Measurements from ENCODE around the gene TEAD3. TPM values are rescaled to one million over a fixed set of nuclear protein-coding genes. Genes with fewer than 3 reads are reported as not detected.

TEAD3 gene
- polyA plus RNA-seq, 1 donor from 2014 or later: 0.10 TPM

GRCh38 chr6:35454391-35455110 is 42.3 kb downstream of the TEAD3 start:
- Histone ChIP-seq H3K27me3 (ENCODE audit: insufficient read depth, low read depth, low read length) (no peaks in the 10 kb centered on the region), H4K20me1 (ENCODE audit: insufficient read depth) (no peaks in the 10 kb centered on the region), H3K9ac (ENCODE audit: low read length) (no peak overlapping the region), H3K79me2 (replicated peaks; ENCODE audit: insufficient read depth, low read length) (no peaks in the 10 kb centered on the region), H3K27ac (ENCODE audit: low read length) (no peak overlapping the region), H2AFZ (ENCODE audit: low read depth, low read length) (no peak overlapping the region), H3K36me3 (ENCODE audit: insufficient read depth, low read length) (no peaks in the 10 kb centered on the region), H3K4me3 (ENCODE audit: low read length) (no peak overlapping the region), H3K9me2 (ENCODE audit: insufficient read depth, low read length) (no peaks in the 10 kb centered on the region), H3K9me3 (ENCODE audit: low read length) (no peaks in the 10 kb centered on the region), H3F3A (ENCODE audit: insufficient read depth, low read length, poor library complexity, severe bottlenecking) (no peaks in the 10 kb centered on the region), H3K4me2 (ENCODE audit: low read length) (no peak overlapping the region)
- TF ChIP-seq EP300 (conservative IDR thresholded peaks at IDR 0.05; ENCODE audit: poor library complexity, severe bottlenecking) (no peak), TAF1 (IDR thresholded peaks at IDR 0.05; ENCODE audit: low read depth) (no peak), RAD21 (conservative IDR thresholded peaks at IDR 0.05) (no peak), POLR2AphosphoS5 (IDR thresholded peaks at IDR 0.05) (no peak), EZH2 (IDR thresholded peaks at IDR 0.05; ENCODE audit: borderline replicate concordance, insufficient read depth, low read length, poor library complexity, severe bottlenecking) (no peak), SMC3 (conservative IDR thresholded peaks at IDR 0.05; ENCODE audit: poor library complexity) (no peak), CTCF (IDR thresholded peaks at IDR 0.05; ENCODE audit: poor library complexity, severe bottlenecking) (no peak), MXI1 (conservative IDR thresholded peaks at IDR 0.05; ENCODE audit: poor library complexity, severe bottlenecking) (no peak), REST (IDR thresholded peaks at IDR 0.05; ENCODE audit: borderline replicate concordance) (no peak)

- no peak overlapping the region for H3K9ac ChIP-seq (ENCODE audit: low read length)
Observed at GRCh38 chr6:35453236-35453635, 43.6 kb downstream of the TEAD3 start.

More at GRCh38 chr6:35453236-35453635, 43.6 kb downstream of the TEAD3 start:
- peak overlapping the region; percentile 28 for H3K4me2 ChIP-seq (ENCODE audit: low read length)
- no peaks in the 10 kb centered on the region for H4K20me1 ChIP-seq (ENCODE audit: insufficient read depth)
- H3K27me3 ChIP-seq (ENCODE audit: insufficient read depth, low read depth, low read length): no peaks in the 10 kb centered on the region
- TF ChIP-seq RAD21 (conservative IDR thresholded peaks at IDR 0.05): no peak
- no peak for TF ChIP-seq CTCF (IDR thresholded peaks at IDR 0.05; ENCODE audit: poor library complexity, severe bottlenecking)
- TF ChIP-seq MXI1 (conservative IDR thresholded peaks at IDR 0.05; ENCODE audit: poor library complexity, severe bottlenecking): no peak
- TF ChIP-seq SMC3 (conservative IDR thresholded peaks at IDR 0.05; ENCODE audit: poor library complexity): no peak
- no peak for TF ChIP-seq POLR2AphosphoS5 (IDR thresholded peaks at IDR 0.05)
- no peak for TF ChIP-seq EZH2 (IDR thresholded peaks at IDR 0.05; ENCODE audit: borderline replicate concordance, insufficient read depth, low read length, poor library complexity, severe bottlenecking)
- no peak for TF ChIP-seq TAF1 (IDR thresholded peaks at IDR 0.05; ENCODE audit: low read depth)
- no peaks in the 10 kb centered on the region for H3K79me2 ChIP-seq (replicated peaks; ENCODE audit: insufficient read depth, low read length)
- H3K9me2 ChIP-seq (ENCODE audit: insufficient read depth, low read length): no peaks in the 10 kb centered on the region
- H3K27ac ChIP-seq (ENCODE audit: low read length): no peak overlapping the region
- H3K9me3 ChIP-seq (ENCODE audit: low read length): no peaks in the 10 kb centered on the region
- no peaks in the 10 kb centered on the region for H3K36me3 ChIP-seq (ENCODE audit: insufficient read depth, low read length)
- H2AFZ ChIP-seq (ENCODE audit: low read depth, low read length): no peak overlapping the region
- no peaks in the 10 kb centered on the region for H3F3A ChIP-seq (ENCODE audit: insufficient read depth, low read length, poor library complexity, severe bottlenecking)
- H3K4me3 ChIP-seq (ENCODE audit: low read length): peak overlapping the region; percentile 81

All from neural cell (in vitro differentiated cells).